GM18861 (cell line): ENCODE results near the gene FEM1C.
"Not testable (repeated sequence)": the region's sequence is repeated elsewhere in the genome, so short reads cannot be mapped to it uniquely, and the experiment has no call there.

ENCODE experiments used
- ATAC-seq: cut with Tn5 transposase; IDR thresholded peaks from one replicate; pipeline ENCODE4 v1.9.1; 2021; ENCODE audit not compliant: unreplicated experiment

The FEM1C gene

GRCh38 chr5:115480271-115480670, 64.3 kb downstream of the FEM1C start:
- peak; percentile 86 for ATAC-seq

DNA sequence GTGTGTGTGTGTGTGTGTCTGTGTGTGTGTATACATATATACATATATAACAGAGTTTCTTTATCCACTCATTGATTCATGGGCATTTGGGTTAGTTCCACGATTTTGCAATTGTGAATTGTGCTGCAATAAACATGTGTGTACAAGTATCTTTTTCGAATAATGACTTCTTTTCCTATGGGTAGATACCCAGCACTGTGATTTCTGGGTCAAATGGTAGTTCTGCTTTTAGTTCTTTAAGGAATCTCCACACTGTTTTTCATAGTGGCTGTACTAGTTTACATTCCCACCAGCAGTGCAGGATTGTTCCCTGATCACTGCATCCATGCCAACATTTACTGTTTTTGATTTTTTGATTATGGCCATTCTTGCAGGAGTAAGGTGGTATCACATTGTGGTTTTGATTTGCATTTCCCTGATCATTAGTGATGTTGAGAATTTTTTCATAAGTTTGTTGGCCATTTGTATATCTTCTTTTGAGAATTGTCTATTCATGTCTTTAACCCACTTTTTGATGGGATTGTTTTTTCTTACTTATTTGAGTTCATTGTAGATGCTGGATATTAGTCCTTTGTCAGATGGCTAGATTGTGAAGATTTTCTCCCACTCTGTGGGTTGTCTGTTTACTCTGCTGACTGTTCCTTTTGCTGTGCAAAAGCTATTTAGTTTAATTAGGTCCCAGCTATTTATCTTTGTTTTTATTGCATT, 65.3 kb downstream of the FEM1C start:
- not testable (repeated sequence) for ATAC-seq

DNA sequence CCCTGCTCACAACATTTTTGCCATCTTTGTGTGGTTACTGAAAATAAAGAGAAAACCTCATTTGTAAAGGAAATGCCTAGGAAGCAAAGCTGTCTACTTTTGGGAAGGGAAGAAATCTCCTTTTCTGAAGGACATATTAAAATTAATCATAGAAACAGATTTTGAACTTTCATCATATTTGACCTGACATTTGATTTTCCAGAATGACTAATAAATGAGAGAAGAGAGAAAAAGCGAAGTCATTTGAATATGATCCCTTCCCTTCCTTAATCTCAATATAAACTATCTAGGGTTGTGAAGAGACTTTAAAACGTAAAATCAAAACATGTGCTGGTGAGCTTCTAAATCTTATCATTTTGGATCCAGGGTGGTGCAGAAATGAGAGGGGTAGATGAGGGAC, 66.3 kb downstream of the FEM1C start:
- ATAC-seq = no peak

- ATAC-seq = no peak
Observed at GRCh38 chr5:115477581-115477980, 67.0 kb downstream of the FEM1C start.

GRCh38 chr5:115475788-115476187, 68.8 kb downstream of the FEM1C start:
- no peak for ATAC-seq

DNA sequence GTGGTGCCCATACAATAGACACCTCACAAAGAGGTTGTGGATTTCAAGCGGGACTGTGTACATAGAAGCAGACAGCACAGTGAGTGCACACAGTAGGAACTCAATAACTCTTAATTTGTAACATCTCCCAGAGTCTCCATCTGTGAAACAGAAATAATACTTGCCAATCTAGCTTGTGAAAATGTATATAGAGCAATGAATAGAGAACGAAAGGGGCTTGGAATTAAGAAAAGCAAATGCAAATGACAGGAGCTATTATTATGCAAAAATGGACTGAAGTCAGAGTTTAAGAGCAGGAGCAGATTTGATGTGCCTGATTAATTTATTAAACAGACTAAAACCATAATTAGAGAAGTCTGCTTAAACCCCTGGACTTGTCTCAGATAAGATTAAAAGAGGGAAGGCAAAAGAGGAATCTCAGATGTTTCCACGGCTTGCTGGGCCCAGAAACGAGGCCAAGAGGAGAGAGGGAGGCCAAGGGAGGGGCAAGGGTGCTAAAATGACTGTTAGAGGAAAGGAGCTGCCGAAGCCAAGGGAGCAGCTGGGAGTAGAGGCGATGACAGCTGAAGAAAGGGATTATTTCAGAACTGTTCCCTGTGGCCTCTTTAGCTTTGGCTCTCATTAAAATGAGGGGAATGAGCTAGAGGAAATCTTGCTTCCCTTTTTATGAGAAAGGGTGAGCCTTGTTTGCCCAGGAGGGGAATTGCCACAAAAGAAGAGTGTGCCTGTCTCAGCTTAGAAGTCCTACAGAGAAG, 72.1 kb downstream of the FEM1C start:
- no peak for ATAC-seq

DNA sequence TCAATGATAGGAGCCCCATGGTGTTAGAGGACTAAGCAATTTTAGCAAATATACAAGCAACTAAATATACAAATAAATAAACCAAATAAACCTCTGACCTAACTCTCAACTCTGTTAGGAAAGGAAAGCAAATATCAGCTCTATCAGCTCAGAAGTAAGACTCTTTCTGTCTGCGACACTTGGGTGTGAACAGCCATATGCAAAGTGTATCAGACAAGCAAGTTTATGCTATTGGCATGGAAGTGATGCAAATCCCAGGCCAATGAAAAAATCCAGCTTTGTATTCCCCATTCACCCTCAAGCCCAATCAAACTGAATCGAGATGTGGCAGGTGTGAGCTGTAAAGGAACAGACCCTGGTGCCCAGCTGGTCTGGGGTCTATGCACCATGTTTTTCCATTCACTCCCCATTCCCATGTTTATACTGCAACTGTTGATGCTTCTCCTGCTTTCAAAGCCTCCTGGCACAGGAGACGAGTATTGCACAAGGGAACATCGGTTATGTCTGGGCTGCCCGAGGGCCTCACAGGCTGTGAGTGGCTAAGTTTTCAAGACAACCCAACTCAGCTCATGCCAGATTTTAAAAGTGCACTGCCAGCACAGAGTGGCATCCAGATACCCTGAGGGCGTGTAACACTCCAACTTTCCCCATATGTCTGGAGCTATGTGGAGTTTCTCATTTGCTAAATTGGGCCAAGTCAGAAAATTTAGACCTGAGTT, 73.1 kb downstream of the FEM1C start:
- ATAC-seq = no peak

DNA sequence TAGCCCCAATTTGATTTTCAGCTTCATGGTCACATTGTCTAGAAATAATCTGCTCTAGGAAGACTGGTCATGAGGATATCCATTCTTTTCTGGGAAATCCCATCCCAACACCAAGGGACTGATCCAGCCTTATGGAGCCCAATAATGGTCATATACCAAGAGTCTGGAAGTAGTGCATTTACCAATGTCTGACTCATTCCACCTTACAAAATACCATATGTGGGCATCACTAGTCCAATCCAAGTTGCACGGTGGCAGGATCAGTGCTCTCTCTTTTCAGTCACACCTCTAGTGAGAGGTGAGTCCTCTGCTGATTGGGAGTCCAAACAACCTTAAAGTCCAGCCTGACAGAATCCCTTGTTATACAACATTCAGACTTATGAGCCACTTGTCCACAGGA, 73.7 kb downstream of the FEM1C start:
- ATAC-seq = no peak
